MM.1S (cell line): Measurements from ENCODE around the gene ANKRD13B.

Source experiments
- DNase-seq: peaks from one replicate; pipeline ENCODE4 v3.0.0-alpha.2; 2015
- H2AFZ ChIP-seq: fragments of 300-600 bp; sonication (generic); 2 replicates; pipeline ENCODE4 v1.6.0; 2016; ENCODE audit warnings: antibody characterized with exemption, low read length
- H3F3A ChIP-seq: fragments of 300-600 bp; sonication (generic); 2 replicates; pipeline ENCODE4 v1.6.1; 2016; ENCODE audit warnings: mild to moderate bottlenecking, antibody characterized with exemption, low read length, moderate library complexity, mixed read lengths; ENCODE audit not compliant: insufficient read depth
- H3K27ac ChIP-seq: fragments of 300-600 bp; sonication (generic); 2 replicates; pipeline ENCODE4 v1.5.1; 2016; ENCODE audit warnings: mild to moderate bottlenecking, low read length
- H3K27me3 ChIP-seq: fragments of 300-600 bp; sonication (generic); replicated peaks from 2 replicates; pipeline ENCODE4 v1.6.0; 2016; ENCODE audit warnings: low read length; ENCODE audit not compliant: insufficient read depth
- H3K36me3 ChIP-seq: fragments of 300-600 bp; sonication (generic); replicated peaks from 2 replicates; pipeline ENCODE4 v1.6.1; 2016; ENCODE audit warnings: mild to moderate bottlenecking, low read length, mixed read lengths; ENCODE audit not compliant: insufficient read depth
- H3K4me1 ChIP-seq: fragments of 300-600 bp; sonication (generic); 2 replicates; pipeline ENCODE4 v1.6.1; 2016; ENCODE audit warnings: low read length, mixed read lengths
- H3K4me2 ChIP-seq: fragments of 300-600 bp; sonication (generic); 2 replicates; pipeline ENCODE4 v1.6.0; 2016; ENCODE audit warnings: low read depth, low read length
- H3K4me3 ChIP-seq: fragments of 300-600 bp; sonication (generic); 2 replicates; pipeline ENCODE4 v1.5.1; 2016; ENCODE audit warnings: low read length, mixed read lengths
- H3K79me2 ChIP-seq: fragments of 300-600 bp; sonication (generic); 2 replicates; pipeline ENCODE4 v1.6.1; 2016; ENCODE audit warnings: mixed run types, low read length, mixed read lengths
- H3K9ac ChIP-seq: fragments of 300-600 bp; sonication (generic); 2 replicates; pipeline ENCODE4 v1.6.1; 2016; ENCODE audit warnings: low read length, mixed read lengths
- H3K9me2 ChIP-seq: fragments of 300-600 bp; sonication (generic); replicated peaks from 2 replicates; pipeline ENCODE4 v1.6.1; 2016; ENCODE audit warnings: mild to moderate bottlenecking, low read length, mixed read lengths; ENCODE audit not compliant: insufficient read depth
- H3K9me3 ChIP-seq: fragments of 300-600 bp; sonication (generic); replicated peaks from 2 replicates; pipeline ENCODE4 v1.6.1; 2016; ENCODE audit warnings: mild to moderate bottlenecking, low read length, mixed read lengths; ENCODE audit not compliant: insufficient read depth
- H4K20me1 ChIP-seq: fragments of 300-600 bp; sonication (generic); 2 replicates; pipeline ENCODE4 v1.6.1; 2016; ENCODE audit warnings: mild to moderate bottlenecking, low read length, moderate library complexity, mixed read lengths; ENCODE audit not compliant: insufficient read depth
- CTCF ChIP-seq: fragments of 300-600 bp; sonication (generic); IDR thresholded peaks from 2 replicates; pipeline ENCODE4 v1.5.1; 2016; ENCODE audit warnings: antibody characterized with exemption, low read length, mixed read lengths
- EZH2 ChIP-seq: fragments of 300-600 bp; sonication (generic); optimal IDR thresholded peaks from 2 replicates; pipeline ENCODE3; 2017; ENCODE audit warnings: low read depth, mild to moderate bottlenecking, antibody characterized with exemption, low read length, mixed read lengths
- EZH2phosphoT487 ChIP-seq: fragments of 300-600 bp; sonication (generic); IDR thresholded peaks from 2 replicates; pipeline ENCODE4 v1.6.1; 2018; ENCODE audit warnings: antibody characterized with exemption, low read length

ANKRD13B gene

GRCh38 chr17:29640413-29640812 lies 47.5 kb downstream of the ANKRD13B start:
- Histone ChIP-seq H3K79me2 (no peaks in the 10 kb centered on the region), H3K27me3 (no peaks in the 10 kb centered on the region), H3K36me3 (no peaks in the 10 kb centered on the region), H3K9me3 (no peaks in the 10 kb centered on the region), H3K27ac (no peak overlapping the region), H3K4me3 (no peak overlapping the region), H3K9me2 (no peaks in the 10 kb centered on the region), H2AFZ (no peak overlapping the region), H4K20me1 (no peaks in the 10 kb centered on the region), H3K4me1 (peaks cover 7% of the 10 kb centered on the region; the same call in 1 of the 2 replicates), H3F3A (peaks cover 9% of the 10 kb centered on the region; the same call in 1 of the 2 replicates), H3K4me2 (no peak overlapping the region), H3K9ac (no peak overlapping the region)
- TF ChIP-seq EZH2phosphoT487 (no peak), EZH2 (no peak), CTCF (no peak)
- no peak for DNase-seq

- H3K9ac ChIP-seq: no peak overlapping the region
- no peaks in the 10 kb centered on the region for H3K9me3 ChIP-seq
- no peaks in the 10 kb centered on the region for H3K79me2 ChIP-seq
- no peaks in the 10 kb centered on the region for H3K9me2 ChIP-seq
- H2AFZ ChIP-seq: no peak overlapping the region
- peaks cover 9% of the 10 kb centered on the region; the same call in 1 of the 2 replicates for H3F3A ChIP-seq
- no peak overlapping the region for H3K4me3 ChIP-seq
- peaks cover 7% of the 10 kb centered on the region; the same call in 1 of the 2 replicates for H3K4me1 ChIP-seq
- H3K27ac ChIP-seq: no peak overlapping the region
- H3K4me2 ChIP-seq: no peak overlapping the region
- no peaks in the 10 kb centered on the region for H3K36me3 ChIP-seq
- H3K27me3 ChIP-seq: no peaks in the 10 kb centered on the region
- no peak for DNase-seq
- TF ChIP-seq EZH2phosphoT487 (no peak), CTCF (no peak)
- H4K20me1 ChIP-seq: no peaks in the 10 kb centered on the region
Observed at GRCh38 chr17:29640981-29641642, 48.2 kb downstream of the ANKRD13B start.

GRCh38 chr17:29642171-29642611 lies 49.3 kb downstream of the ANKRD13B start:
- H3K4me1 ChIP-seq: peaks cover 7% of the 10 kb centered on the region; the same call in 1 of the 2 replicates
- no peaks in the 10 kb centered on the region for H4K20me1 ChIP-seq
- H3K4me2 ChIP-seq: no peak overlapping the region
- H3K79me2 ChIP-seq: no peaks in the 10 kb centered on the region
- H3K9me2 ChIP-seq: no peaks in the 10 kb centered on the region
- no peak for DNase-seq
- H3K27ac ChIP-seq: no peak overlapping the region
- no peaks in the 10 kb centered on the region for H3K36me3 ChIP-seq
- no peaks in the 10 kb centered on the region for H3K27me3 ChIP-seq
- H2AFZ ChIP-seq: no peak overlapping the region
- H3K4me3 ChIP-seq: no peak overlapping the region
- no peaks in the 10 kb centered on the region for H3K9me3 ChIP-seq
- peaks cover 9% of the 10 kb centered on the region; the same call in 1 of the 2 replicates for H3F3A ChIP-seq
- no peak overlapping the region for H3K9ac ChIP-seq
- TF ChIP-seq EZH2: no peak
- TF ChIP-seq EZH2phosphoT487: no peak
- TF ChIP-seq CTCF: no peak
